ENCODE data around the gene MAP2K2. TPM values are rescaled to one million over a fixed set of nuclear protein-coding genes. Genes with fewer than 3 reads are reported as not detected.

Gene MAP2K2
- total and polyA plus RNA-seq, 11 donors = 95.3 to 204 (median 118) TPM

Other genes with a start within 250 kb of the MAP2K2 start
- gene ATCAY, start 243.4 kb downstream of the MAP2K2 start, total RNA-seq = not detected
- gene ATCAY, start 243.4 kb downstream of the MAP2K2 start, polyA plus RNA-seq = not detected
- 1,000 to 10,000 TPM in 3 of 9 donors, 100 to 1,000 TPM in 6; 347 to 2,001 (median 606) TPM for gene NMRK2, start 191.1 kb downstream of the MAP2K2 start, total RNA-seq
- gene NMRK2, start 191.1 kb downstream of the MAP2K2 start, polyA plus RNA-seq = 1,000 to 10,000 TPM in 1 of 2 donors, 100 to 1,000 TPM in 1; 649 to 1,244 TPM
- gene DAPK3, start 153.0 kb downstream of the MAP2K2 start, total RNA-seq = 100 to 1,000 TPM in 4 of 9 donors, 10 to 100 TPM in 5; 70.6 to 200 (median 97.4) TPM
- gene DAPK3, start 153.0 kb downstream of the MAP2K2 start, polyA plus RNA-seq = 100 to 1,000 TPM; 160 to 252 TPM
- gene EEF2, start 138.7 kb downstream of the MAP2K2 start, total RNA-seq = 1,000 to 10,000 TPM; 1,373 to 2,686 (median 2,215) TPM
- gene EEF2, start 138.7 kb downstream of the MAP2K2 start, polyA plus RNA-seq = 1,000 to 10,000 TPM in 1 of 2 donors, 100 to 1,000 TPM in 1; 846 to 1,944 TPM
- 10 to 100 TPM; 12.5 to 19.1 (median 15.3) TPM for gene PIAS4, start 116.4 kb downstream of the MAP2K2 start, total RNA-seq
- gene PIAS4, start 116.4 kb downstream of the MAP2K2 start, polyA plus RNA-seq = 10 to 100 TPM; 12.3 to 15.4 TPM
- 10 to 100 TPM; 22.8 to 65.0 (median 29.3) TPM for gene ZBTB7A, start 57.2 kb downstream of the MAP2K2 start, total RNA-seq
- 10 to 100 TPM; 14.6 to 14.7 TPM for gene ZBTB7A, start 57.2 kb downstream of the MAP2K2 start, polyA plus RNA-seq
- gene CREB3L3, start 29.5 kb upstream of the MAP2K2 start, total RNA-seq = not detected
- gene CREB3L3, start 29.5 kb upstream of the MAP2K2 start, polyA plus RNA-seq = not detected
- 10 to 100 TPM; 10.2 to 16.7 (median 12.7) TPM for gene SIRT6, start 58.4 kb upstream of the MAP2K2 start, total RNA-seq
- 10 to 100 TPM; 15.6 to 29.0 TPM for gene SIRT6, start 58.4 kb upstream of the MAP2K2 start, polyA plus RNA-seq
- gene ANKRD24, start 58.6 kb upstream of the MAP2K2 start, total RNA-seq = 1 to 10 TPM in 2 of 9 donors, under 1 TPM in 4, not detected in 3; 0.23 to 1.4 (median 0.51) TPM
- gene ANKRD24, start 58.6 kb upstream of the MAP2K2 start, polyA plus RNA-seq = under 1 TPM; 0.12 to 0.30 TPM
- gene EBI3, start 105.4 kb upstream of the MAP2K2 start, total RNA-seq = 1 to 10 TPM in 4 of 9 donors, under 1 TPM in 5; 0.27 to 5.6 (median 0.54) TPM
- gene EBI3, start 105.4 kb upstream of the MAP2K2 start, polyA plus RNA-seq = 1 to 10 TPM in 1 of 2 donors, under 1 TPM in 1; 0.88 to 1.4 TPM
- gene YJU2, start 123.0 kb upstream of the MAP2K2 start, total RNA-seq = 10 to 100 TPM in 6 of 9 donors, 1 to 10 TPM in 3; 7.6 to 19.1 (median 10.4) TPM
- 10 to 100 TPM; 23.1 to 26.7 TPM for gene YJU2, start 123.0 kb upstream of the MAP2K2 start, polyA plus RNA-seq
- gene SHD, start 155.1 kb upstream of the MAP2K2 start, total RNA-seq = under 1 TPM in 1 of 9 donors, not detected in 8; 0.52 TPM
- gene SHD, start 155.1 kb upstream of the MAP2K2 start, polyA plus RNA-seq = not detected
- gene TMIGD2, start 178.3 kb upstream of the MAP2K2 start, total RNA-seq = under 1 TPM in 3 of 9 donors, not detected in 6; 0.20 to 0.67 (median 0.30) TPM
- gene TMIGD2, start 178.3 kb upstream of the MAP2K2 start, polyA plus RNA-seq = under 1 TPM in 1 of 2 donors, not detected in 1; 0.06 TPM
- 1 to 10 TPM in 1 of 9 donors, not detected in 8; 1.2 TPM for gene FSD1, start 180.5 kb upstream of the MAP2K2 start, total RNA-seq
- gene FSD1, start 180.5 kb upstream of the MAP2K2 start, polyA plus RNA-seq = under 1 TPM in 1 of 2 donors, not detected in 1; 0.04 TPM
- gene STAP2, start 214.7 kb upstream of the MAP2K2 start, total RNA-seq = 10 to 100 TPM in 1 of 9 donors, 1 to 10 TPM in 6, under 1 TPM in 2; 0.67 to 14.2 (median 2.1) TPM
- 1 to 10 TPM; 1.1 to 1.9 TPM for gene STAP2, start 214.7 kb upstream of the MAP2K2 start, polyA plus RNA-seq
- 10 to 100 TPM in 7 of 9 donors, 1 to 10 TPM in 2; 8.2 to 23.7 (median 19.0) TPM for gene MPND, start 219.4 kb upstream of the MAP2K2 start, total RNA-seq
- gene MPND, start 219.4 kb upstream of the MAP2K2 start, polyA plus RNA-seq = 10 to 100 TPM; 14.4 to 21.9 TPM